Osteoblast (primary cell): ENCODE data around the gene DELE1. TPM values are rescaled to one million over a fixed set of nuclear protein-coding genes. Genes with fewer than 3 reads are reported as not detected.

Experiments
- DNase-seq: peaks from one replicate; pipeline ENCODE4 v3.0.0; 2011; ENCODE audit warnings: low spot score, mixed read lengths; ENCODE audit not compliant: insufficient read length; ENCODE audit errors: missing footprints
- H2AFZ ChIP-seq: 2 replicates; pipeline ENCODE4 v1.6.0; 2011; ENCODE audit warnings: mild to moderate bottlenecking, low read length
- H3K27ac ChIP-seq: 2 replicates; pipeline ENCODE4 v1.5.1; 2011; ENCODE audit warnings: mild to moderate bottlenecking, low read depth, low read length, moderate library complexity
- H3K27me3 ChIP-seq: 2 replicates; pipeline ENCODE4 v1.6.0; 2012; ENCODE audit warnings: mild to moderate bottlenecking, control low read depth, inconsistent platforms, low read length, moderate library complexity; ENCODE audit not compliant: insufficient read depth
- H3K36me3 ChIP-seq: 2 replicates; pipeline ENCODE4 v1.5.1; 2011; ENCODE audit warnings: mild to moderate bottlenecking, low read length, control low read depth, moderate library complexity; ENCODE audit not compliant: insufficient read depth
- H3K4me1 ChIP-seq: 2 replicates; pipeline ENCODE4 v1.5.1; 2011; ENCODE audit warnings: mild to moderate bottlenecking, low read length, control low read depth, moderate library complexity; ENCODE audit not compliant: insufficient read depth
- H3K4me2 ChIP-seq: 2 replicates; pipeline ENCODE4 v1.6.0; 2011; ENCODE audit warnings: mild to moderate bottlenecking, low read length; ENCODE audit not compliant: insufficient read depth
- H3K4me3 ChIP-seq: fragments of 200-600 bp; sonication (generic); 3 replicates; pipeline ENCODE4 v1.5.1; 2012; ENCODE audit warnings: mild to moderate bottlenecking, low read length, inconsistent platforms; ENCODE audit not compliant: insufficient read depth
- H3K79me2 ChIP-seq: 2 replicates; pipeline ENCODE4 v1.6.0; 2012; ENCODE audit warnings: mild to moderate bottlenecking, low read length, control low read depth, inconsistent platforms; ENCODE audit not compliant: insufficient read depth
- H3K9me3 ChIP-seq: 2 replicates; pipeline ENCODE4 v1.5.1; 2011; ENCODE audit warnings: low read depth, low read length, control low read depth
- H4K20me1 ChIP-seq: 2 replicates; pipeline ENCODE4 v1.6.0; 2012; ENCODE audit warnings: mild to moderate bottlenecking, low read length, control low read depth; ENCODE audit not compliant: insufficient read depth
- CTCF ChIP-seq: IDR thresholded peaks from 2 replicates; pipeline ENCODE4 v1.5.1; 2011; ENCODE audit warnings: mild to moderate bottlenecking, low read depth, low read length, moderate library complexity; ENCODE audit errors: extremely low read depth
- total RNA-seq: library from RNA; depleted of rRNA; stranded (reverse); fragments of >200 nt; gene quantifications from 2 replicates; pipeline ENCODE4 v1.2.3, GENCODE V29; 2012

DELE1 gene
- total RNA-seq, 1 donor: 52.1 TPM

GRCh38 chr5:141880961-141881801 is 42.5 kb upstream of the DELE1 start:
- Histone ChIP-seq H3K9me3 (no peaks in the 10 kb centered on the region), H3K4me2 (no peak overlapping the region), H4K20me1 (no peaks in the 10 kb centered on the region), H2AFZ (no peak overlapping the region), H3K27me3 (peaks cover 82% of the 10 kb centered on the region), H3K4me1 (peaks cover 7% of the 10 kb centered on the region), H3K79me2 (no peaks in the 10 kb centered on the region), H3K4me3 (no peak overlapping the region), H3K27ac (no peak overlapping the region), H3K36me3 (no peaks in the 10 kb centered on the region)
- no peak for TF ChIP-seq CTCF
- DNase-seq: peak; percentile 76

- Histone ChIP-seq H3K27me3 (peaks cover 75% of the 10 kb centered on the region), H3K4me2 (no peak overlapping the region), H3K4me3 (no peak overlapping the region), H3K79me2 (no peaks in the 10 kb centered on the region), H2AFZ (no peak overlapping the region), H3K36me3 (no peaks in the 10 kb centered on the region), H4K20me1 (no peaks in the 10 kb centered on the region), H3K27ac (no peak overlapping the region), H3K4me1 (peaks cover 7% of the 10 kb centered on the region), H3K9me3 (no peaks in the 10 kb centered on the region)
- no peak for TF ChIP-seq CTCF
- DNase-seq: no peak
Observed at GRCh38 chr5:141881886-141882285, 41.8 kb upstream of the DELE1 start.

- H3K79me2 ChIP-seq: no peaks in the 10 kb centered on the region
- peaks cover 67% of the 10 kb centered on the region for H3K27me3 ChIP-seq
Observed at GRCh38 chr5:141882594-141883183, 41.0 kb upstream of the DELE1 start.

More at GRCh38 chr5:141882594-141883183, 41.0 kb upstream of the DELE1 start:
- Histone ChIP-seq H4K20me1 (no peaks in the 10 kb centered on the region), H2AFZ (no peak overlapping the region), H3K9me3 (no peaks in the 10 kb centered on the region), H3K4me2 (no peak overlapping the region), H3K36me3 (no peaks in the 10 kb centered on the region), H3K4me1 (peaks cover 7% of the 10 kb centered on the region), H3K27ac (no peak overlapping the region), H3K4me3 (no peak overlapping the region)
- DNase-seq: no peak
- TF ChIP-seq CTCF: no peak
